KOPT-K1 (cell line): Measurements from ENCODE around the gene TRAM2.
"Not testable (repeated sequence)": the region's sequence is repeated elsewhere in the genome, so short reads cannot be mapped to it uniquely, and the experiment has no call there.

Experiments
- H3K27ac ChIP-seq: fragments of 200-600 bp; sonication (generic); 2 replicates; pipeline ENCODE4 v1.5.1; 2016; ENCODE audit warnings: antibody characterized with exemption, mild to moderate bottlenecking, low read depth, low read length; ENCODE audit not compliant: poor library complexity, severe bottlenecking
- H3K36me3 ChIP-seq: fragments of 200-600 bp; sonication (generic); 2 replicates; pipeline ENCODE4 v1.5.1; 2017; ENCODE audit warnings: antibody characterized with exemption, mild to moderate bottlenecking, low read length, moderate library complexity; ENCODE audit not compliant: insufficient read depth
- H3K9me3 ChIP-seq: fragments of 200-600 bp; sonication (generic); 2 replicates; pipeline ENCODE4 v1.5.1; 2017; ENCODE audit warnings: antibody characterized with exemption, low read length, mild to moderate bottlenecking; ENCODE audit not compliant: insufficient read depth, poor library complexity, severe bottlenecking

The TRAM2 gene

GRCh38 chr6:52498538-52499017 is 78.3 kb downstream of the TRAM2 start:
- H3K27ac ChIP-seq = no peak overlapping the region
- no peaks in the 10 kb centered on the region for H3K9me3 ChIP-seq
- H3K36me3 ChIP-seq = peaks cover 9% of the 10 kb centered on the region; the same call in 1 of the 2 replicates

- Histone ChIP-seq H3K27ac (no peak overlapping the region), H3K36me3 (peaks cover 9% of the 10 kb centered on the region; the same call in 1 of the 2 replicates), H3K9me3 (no peaks in the 10 kb centered on the region)
These were observed 79.0 kb downstream of the TRAM2 start for GRCh38 chr6:52497652-52498408.

GRCh38 chr6:52496631-52497030 is 80.2 kb downstream of the TRAM2 start:
- Histone ChIP-seq H3K36me3 (no peaks in the 10 kb centered on the region), H3K9me3 (no peaks in the 10 kb centered on the region), H3K27ac (no peak overlapping the region)

- Histone ChIP-seq H3K36me3 (no peaks in the 10 kb centered on the region), H3K9me3 (no peaks in the 10 kb centered on the region), H3K27ac (no peak overlapping the region)
These were observed 80.9 kb downstream of the TRAM2 start for GRCh38 chr6:52495922-52496321.

- Histone ChIP-seq H3K9me3 (no peaks in the 10 kb centered on the region), H3K36me3 (no peaks in the 10 kb centered on the region), H3K27ac (no peak overlapping the region)
These were observed 82.4 kb downstream of the TRAM2 start for GRCh38 chr6:52494298-52495072.

GRCh38 chr6:52493669-52494068 is 83.2 kb downstream of the TRAM2 start:
- Histone ChIP-seq H3K9me3 (no peaks in the 10 kb centered on the region), H3K27ac (no peak overlapping the region), H3K36me3 (no peaks in the 10 kb centered on the region)

GRCh38 chr6:52491203-52492069 is 85.4 kb downstream of the TRAM2 start:
- Histone ChIP-seq H3K9me3 (no peaks in the 10 kb centered on the region), H3K27ac (no peak overlapping the region), H3K36me3 (no peaks in the 10 kb centered on the region)

GRCh38 chr6:52489881-52490280 is 87.0 kb downstream of the TRAM2 start:
- Histone ChIP-seq H3K27ac (no peak overlapping the region), H3K36me3 (no peaks in the 10 kb centered on the region)

GRCh38 chr6:52483671-52484003 is 93.2 kb downstream of the TRAM2 start:
- no peak overlapping the region for H3K27ac ChIP-seq
- H3K36me3 ChIP-seq = no peaks in the 10 kb centered on the region
- no peaks in the 10 kb centered on the region for H3K9me3 ChIP-seq

More at GRCh38 chr6:52489881-52490280, 87.0 kb downstream of the TRAM2 start:
- H3K9me3 ChIP-seq = no peaks in the 10 kb centered on the region

- Histone ChIP-seq H3K27ac (no peak overlapping the region), H3K9me3 (no peaks in the 10 kb centered on the region), H3K36me3 (no peaks in the 10 kb centered on the region)
These were observed 93.8 kb downstream of the TRAM2 start for GRCh38 chr6:52482903-52483670.

- Histone ChIP-seq H3K9me3 (no peaks in the 10 kb centered on the region), H3K27ac (no peak overlapping the region), H3K36me3 (no peaks in the 10 kb centered on the region)
These were observed 101.6 kb downstream of the TRAM2 start for GRCh38 chr6:52475307-52475706.

- no peaks in the 10 kb centered on the region for H3K36me3 ChIP-seq
- H3K27ac ChIP-seq = no peak overlapping the region
- H3K9me3 ChIP-seq = no peaks in the 10 kb centered on the region
These were observed 102.7 kb downstream of the TRAM2 start for GRCh38 chr6:52474173-52474572.

GRCh38 chr6:52461194-52461593 is 115.7 kb downstream of the TRAM2 start:
- H3K27ac ChIP-seq, H3K36me3 ChIP-seq, H3K9me3 ChIP-seq: not testable (repeated sequence)

GRCh38 chr6:52457096-52457495 is 119.8 kb downstream of the TRAM2 start:
- H3K36me3 ChIP-seq = no peaks in the 10 kb centered on the region
- no peak overlapping the region for H3K27ac ChIP-seq
- no peaks in the 10 kb centered on the region for H3K9me3 ChIP-seq
